Measurements from ENCODE around the gene SLC22A23.

SLC22A23 gene

GRCh38 chr6:3368685-3369084 is 88.2 kb downstream of the SLC22A23 start:
- DNase-seq (no peak), ATAC-seq (no peak)
- Mint-ChIP-seq H3K4me1 (peaks cover 11% of the 10 kb centered on the region), H3K9me3 (no peaks in the 10 kb centered on the region), H3K27me3 (no peaks in the 10 kb centered on the region), H3K4me3 (no peak overlapping the region), H3K27ac (no peak overlapping the region)

DNA sequence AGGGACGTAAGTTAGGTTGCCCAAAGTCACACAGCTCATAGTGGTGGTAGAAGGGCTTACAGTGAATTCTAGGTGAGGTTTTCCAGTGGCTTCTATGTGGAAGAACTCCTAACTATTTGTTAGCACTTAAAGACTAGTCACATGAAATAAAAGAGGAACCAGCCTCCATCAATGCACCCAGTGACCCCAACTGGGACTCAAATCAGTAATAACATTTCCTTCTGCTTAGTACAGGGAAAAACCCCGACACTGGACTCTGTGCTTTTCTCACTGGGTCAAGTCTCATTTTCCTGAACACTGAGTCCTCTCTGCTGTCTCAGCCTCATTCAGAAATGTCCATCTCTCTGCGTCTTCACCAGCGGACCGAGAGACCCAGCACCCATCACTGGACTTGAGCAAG is 89.2 kb downstream of the SLC22A23 start:
- no peak for ATAC-seq
- Mint-ChIP-seq H3K9me3 (no peaks in the 10 kb centered on the region), H3K27ac (no peak overlapping the region), H3K4me1 (peaks cover 17% of the 10 kb centered on the region), H3K4me3 (no peak overlapping the region), H3K27me3 (no peaks in the 10 kb centered on the region)
- DNase-seq: no peak

DNA sequence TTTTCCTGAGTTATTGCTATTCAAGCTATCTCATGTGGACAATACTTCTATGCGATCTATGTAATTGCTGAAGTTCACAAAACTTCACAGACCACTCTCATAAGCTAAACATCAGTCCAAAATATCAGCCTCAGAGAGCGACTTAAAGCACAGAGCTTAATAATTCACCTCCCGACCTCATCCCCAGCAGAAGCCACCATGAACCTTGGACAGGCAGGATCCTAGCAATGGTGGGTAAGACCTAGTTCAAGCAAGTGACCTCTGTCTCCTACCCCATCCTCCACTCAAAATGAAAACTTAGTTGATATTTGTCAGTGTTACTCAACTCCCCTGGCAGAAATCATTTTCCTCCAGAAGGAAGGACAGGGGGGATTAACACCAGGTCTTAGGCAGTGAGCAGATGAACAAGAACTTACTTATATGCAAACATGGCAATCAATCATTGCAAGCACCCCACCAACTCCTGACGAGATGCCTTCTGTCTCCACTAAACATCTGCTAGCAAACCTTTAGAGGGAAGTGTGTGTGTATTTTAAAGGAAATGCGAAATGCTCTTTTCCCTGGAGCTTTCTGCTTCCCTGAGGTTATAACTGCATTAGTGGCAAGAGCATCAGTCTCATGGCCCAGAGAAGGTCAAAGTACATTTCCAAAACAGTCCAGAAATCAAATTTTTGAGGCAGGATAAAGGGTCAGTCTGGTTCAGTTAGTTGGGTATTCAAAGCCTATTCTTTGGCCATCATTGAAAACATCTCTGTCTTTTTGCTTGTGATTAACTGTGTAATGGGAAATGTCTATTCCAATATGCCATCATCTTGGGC is 90.0 kb downstream of the SLC22A23 start:
- no peak for DNase-seq
- H3K27me3 Mint-ChIP-seq: no peaks in the 10 kb centered on the region
- no peaks in the 10 kb centered on the region for H3K9me3 Mint-ChIP-seq
- ATAC-seq: no peak
- peaks cover 17% of the 10 kb centered on the region for H3K4me1 Mint-ChIP-seq
- H3K4me3 Mint-ChIP-seq: no peak overlapping the region
- H3K27ac Mint-ChIP-seq: no peak overlapping the region

DNA sequence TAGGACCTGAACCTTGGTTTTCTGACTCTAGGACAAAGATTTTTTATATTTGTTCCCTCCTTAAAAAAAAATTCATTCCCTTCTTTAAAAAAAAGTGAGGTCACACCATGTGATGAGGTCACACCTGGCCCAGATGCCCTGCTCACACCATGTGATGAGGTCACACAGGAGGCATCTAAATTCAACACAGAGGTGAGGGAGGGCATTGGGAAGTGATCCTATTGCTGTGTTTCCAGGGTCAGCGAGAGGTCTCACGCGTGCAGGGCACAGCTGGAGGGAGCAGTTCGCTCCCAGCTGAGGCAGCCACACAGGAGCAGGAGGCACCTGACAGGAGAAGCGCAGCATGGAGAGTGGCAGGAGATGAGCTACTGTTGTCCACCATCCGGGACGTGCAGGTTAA is 92.5 kb downstream of the SLC22A23 start:
- peak overlapping the region in 1 of 2 donors; percentile 88 for H3K27ac Mint-ChIP-seq
- no peak for ATAC-seq
- no peaks in the 10 kb centered on the region for H3K9me3 Mint-ChIP-seq
- H3K27me3 Mint-ChIP-seq: no peaks in the 10 kb centered on the region
- no peak overlapping the region for H3K4me3 Mint-ChIP-seq
- DNase-seq: no peak
- peaks cover 6% of the 10 kb centered on the region for H3K4me1 Mint-ChIP-seq

DNA sequence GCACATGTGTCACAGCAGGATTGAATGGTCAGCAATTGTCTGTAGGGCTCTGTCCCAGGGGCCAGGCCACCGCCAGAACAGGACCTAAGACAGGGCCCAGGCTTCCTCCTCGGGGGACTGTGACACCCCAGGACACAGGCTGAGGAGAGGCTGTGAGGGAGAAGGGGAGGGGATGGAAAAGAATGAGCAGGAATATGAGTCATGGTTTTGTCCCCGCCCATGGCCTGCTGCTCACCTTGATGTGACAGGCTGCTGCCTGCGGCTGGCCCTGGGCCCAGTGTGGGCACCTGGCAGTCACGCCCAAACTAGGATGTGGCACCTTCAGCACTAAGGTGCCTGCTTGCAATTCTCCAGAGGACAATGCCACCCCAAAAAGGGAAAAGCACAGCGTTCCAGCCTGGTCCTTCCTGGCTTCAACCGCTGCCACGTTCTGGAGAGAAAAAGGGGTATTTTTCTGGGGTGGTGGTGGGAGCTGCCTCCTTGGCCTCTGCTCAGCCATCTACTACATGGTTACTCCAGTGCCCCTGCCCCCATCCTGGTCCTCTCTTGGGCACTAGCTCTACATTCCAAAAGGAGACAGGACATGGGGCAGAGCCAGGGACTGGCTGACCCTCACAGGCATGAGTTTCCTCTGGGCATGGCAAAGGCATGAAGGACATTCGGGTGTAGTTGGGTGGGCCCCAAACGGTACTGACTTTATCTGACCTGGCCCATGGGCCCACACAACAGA is 93.4 kb downstream of the SLC22A23 start:
- no peaks in the 10 kb centered on the region for H3K27me3 Mint-ChIP-seq
- ATAC-seq (peak; percentile 18), DNase-seq (no peak)
- no peak overlapping the region for H3K27ac Mint-ChIP-seq
- peaks cover 6% of the 10 kb centered on the region for H3K4me1 Mint-ChIP-seq
- H3K4me3 Mint-ChIP-seq: no peak overlapping the region
- no peaks in the 10 kb centered on the region for H3K9me3 Mint-ChIP-seq

GRCh38 chr6:3361312-3362037 is 95.4 kb downstream of the SLC22A23 start:
- ATAC-seq: no peak

DNA sequence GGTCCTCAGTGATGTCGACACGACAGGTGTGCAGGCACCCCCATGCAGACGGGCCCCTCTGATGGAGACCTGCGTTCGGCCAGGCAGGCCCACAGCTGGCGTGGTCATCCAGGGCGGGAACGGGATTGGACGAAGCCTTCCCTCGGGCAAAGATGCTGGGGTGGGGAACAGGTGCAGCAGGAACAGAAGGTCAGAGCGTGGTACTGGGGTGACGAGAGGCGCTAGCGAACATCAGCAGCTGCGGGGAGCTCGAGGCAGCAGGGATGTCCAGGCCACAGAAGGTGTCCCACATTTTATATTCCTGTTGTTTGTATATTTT is 96.2 kb downstream of the SLC22A23 start:
- no peaks in the 10 kb centered on the region for H3K9me3 Mint-ChIP-seq
- no peak overlapping the region for H3K27ac Mint-ChIP-seq
- ATAC-seq: no peak
- DNase-seq: no peak
- H3K4me3 Mint-ChIP-seq: no peak overlapping the region
- H3K4me1 Mint-ChIP-seq: peaks cover 18% of the 10 kb centered on the region
- no peaks in the 10 kb centered on the region for H3K27me3 Mint-ChIP-seq

More at GRCh38 chr6:3361312-3362037, 95.4 kb downstream of the SLC22A23 start:
- DNase-seq: no peak
- no peak overlapping the region for H3K4me3 Mint-ChIP-seq
- H3K9me3 Mint-ChIP-seq: no peaks in the 10 kb centered on the region
- peaks cover 10% of the 10 kb centered on the region for H3K4me1 Mint-ChIP-seq
- no peaks in the 10 kb centered on the region for H3K27me3 Mint-ChIP-seq
- no peak overlapping the region for H3K27ac Mint-ChIP-seq

DNA sequence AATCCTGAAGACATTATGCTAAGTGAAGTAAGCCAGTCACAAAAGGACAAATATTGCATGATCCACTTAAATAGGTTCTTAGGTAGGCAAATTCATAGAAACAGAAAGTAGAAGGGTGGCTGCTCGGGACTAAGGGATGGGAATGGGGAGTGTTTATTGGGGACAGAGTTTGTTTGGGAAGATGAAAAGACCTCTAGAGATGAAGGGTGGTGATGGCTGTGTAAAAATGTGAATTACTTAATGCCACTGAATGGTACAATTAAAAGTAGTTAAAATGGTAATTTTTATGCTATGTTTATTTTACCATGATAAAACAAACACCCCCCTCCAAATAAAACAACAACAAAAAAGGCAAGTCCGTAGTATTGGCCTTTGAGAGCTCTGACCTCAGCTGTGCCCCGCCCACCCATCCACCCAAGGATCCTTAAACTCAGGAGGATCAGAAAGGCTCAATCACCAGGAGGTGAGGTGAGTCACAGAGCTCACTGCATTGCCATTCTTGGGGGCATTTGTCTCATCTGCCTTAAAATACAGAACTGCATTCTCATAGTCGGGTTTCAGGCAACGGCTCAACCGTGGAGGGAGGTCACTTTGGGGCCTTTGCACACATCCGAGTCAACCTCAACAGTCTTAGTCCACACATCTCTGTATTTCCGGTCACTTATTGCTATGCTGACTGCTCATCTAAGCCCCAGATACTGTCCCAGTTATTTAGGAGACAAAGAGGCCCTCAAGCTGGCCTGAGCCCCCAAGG is 96.7 kb downstream of the SLC22A23 start:
- H3K27ac Mint-ChIP-seq: no peak overlapping the region
- no peaks in the 10 kb centered on the region for H3K27me3 Mint-ChIP-seq
- ATAC-seq (no peak), DNase-seq (no peak)
- H3K9me3 Mint-ChIP-seq: no peaks in the 10 kb centered on the region
- H3K4me1 Mint-ChIP-seq: peaks cover 23% of the 10 kb centered on the region
- no peak overlapping the region for H3K4me3 Mint-ChIP-seq

DNA sequence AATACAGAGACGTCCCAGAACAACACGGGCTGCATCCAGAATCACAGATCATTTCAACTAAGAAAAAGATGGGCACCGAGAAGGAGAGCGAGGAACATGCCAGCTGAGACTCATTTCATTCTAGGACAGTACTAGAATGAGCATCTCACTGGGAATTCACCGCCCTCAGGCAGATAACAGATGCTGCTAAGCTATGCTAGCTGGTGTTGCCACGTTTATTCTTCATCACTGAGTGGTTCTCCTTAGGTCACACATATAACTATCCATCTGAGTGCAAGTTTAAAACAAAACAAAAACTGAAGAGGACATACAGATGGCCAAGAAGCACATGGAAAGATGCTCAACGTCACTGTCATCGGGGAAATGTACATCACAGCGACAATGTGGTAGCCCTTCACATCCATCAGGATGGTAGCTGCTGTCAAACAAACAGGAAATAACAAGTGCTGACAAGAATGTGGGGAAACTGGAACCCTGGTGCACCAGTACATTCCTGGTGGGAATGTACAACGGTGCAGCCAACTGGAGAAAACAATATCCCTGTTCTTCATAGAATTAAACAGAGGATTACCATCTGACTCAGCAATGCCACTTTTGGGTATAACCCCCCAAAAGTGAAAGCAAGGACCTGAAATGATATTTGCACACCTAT is 97.6 kb downstream of the SLC22A23 start:
- H3K4me1 Mint-ChIP-seq: peaks cover 27% of the 10 kb centered on the region
- DNase-seq: no peak
- no peak overlapping the region for H3K27ac Mint-ChIP-seq
- no peak for ATAC-seq
- no peaks in the 10 kb centered on the region for H3K9me3 Mint-ChIP-seq
- no peaks in the 10 kb centered on the region for H3K27me3 Mint-ChIP-seq
- no peak overlapping the region for H3K4me3 Mint-ChIP-seq

GRCh38 chr6:3358413-3359100 is 98.3 kb downstream of the SLC22A23 start:
- H3K4me1 Mint-ChIP-seq: peaks cover 27% of the 10 kb centered on the region
- no peak overlapping the region for H3K27ac Mint-ChIP-seq
- no peak for DNase-seq
- no peaks in the 10 kb centered on the region for H3K27me3 Mint-ChIP-seq
- H3K4me3 Mint-ChIP-seq: no peak overlapping the region
- no peak for ATAC-seq
- no peaks in the 10 kb centered on the region for H3K9me3 Mint-ChIP-seq

DNA sequence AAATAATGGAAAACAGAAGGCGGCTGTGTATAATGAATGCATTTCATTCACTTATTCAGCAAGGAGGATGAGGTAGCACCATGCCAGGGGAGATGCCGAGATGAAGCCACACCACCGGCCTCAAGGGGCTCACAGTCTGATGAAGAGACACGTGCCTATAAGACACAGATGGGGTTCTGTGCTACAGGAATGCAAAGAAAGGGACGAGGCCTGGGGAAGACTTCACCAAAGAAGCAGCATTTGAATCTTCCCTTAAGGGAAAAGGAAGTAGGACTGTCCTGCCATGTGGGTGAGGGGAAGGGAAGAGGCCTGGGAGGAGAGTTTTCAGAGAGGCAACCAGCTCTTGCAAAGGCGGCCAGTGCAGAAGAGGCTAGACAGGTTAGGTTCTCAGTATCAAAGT is 99.2 kb downstream of the SLC22A23 start:
- H3K9me3 Mint-ChIP-seq: no peaks in the 10 kb centered on the region
- ATAC-seq (no peak), DNase-seq (no peak)
- H3K4me1 Mint-ChIP-seq: peaks cover 21% of the 10 kb centered on the region
- H3K27me3 Mint-ChIP-seq: no peaks in the 10 kb centered on the region
- no peak overlapping the region for H3K4me3 Mint-ChIP-seq
- no peak overlapping the region for H3K27ac Mint-ChIP-seq

DNA sequence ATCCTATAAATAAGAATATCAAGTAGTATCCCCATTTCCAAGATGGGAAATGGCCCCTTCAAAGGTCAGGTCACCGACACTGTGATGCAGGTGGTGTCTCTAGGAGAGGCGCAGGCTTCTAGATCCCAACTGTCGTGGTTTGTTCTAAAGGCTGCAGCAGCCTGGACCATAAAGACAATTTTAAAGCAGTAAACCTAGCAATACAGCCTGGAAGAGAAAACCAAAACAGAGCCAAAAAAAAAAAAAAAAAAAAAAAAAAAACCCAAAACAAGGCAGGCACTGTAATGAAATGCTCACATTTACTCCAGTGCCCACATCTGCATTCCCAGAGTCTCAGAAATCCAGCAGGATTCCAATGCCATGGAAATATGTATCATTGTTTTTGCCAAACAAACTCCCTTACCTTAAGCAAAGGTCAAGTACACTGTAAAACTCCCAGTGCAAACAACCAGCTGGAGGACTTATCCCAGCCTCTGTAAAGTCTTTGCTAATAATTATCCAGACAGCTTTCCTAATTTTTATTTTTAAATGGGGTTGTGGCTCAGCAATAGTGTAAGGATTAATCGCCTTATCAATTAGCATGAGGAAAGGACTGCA is 99.9 kb downstream of the SLC22A23 start:
- Mint-ChIP-seq H3K27ac (peak overlapping the region in 1 of 2 donors; percentile 55), H3K27me3 (no peaks in the 10 kb centered on the region)
- ATAC-seq: no peak

GRCh38 chr6:3356056-3356823 is 100.6 kb downstream of the SLC22A23 start:
- peak; percentile 39 to 40 for DNase-seq
- H3K27ac Mint-ChIP-seq: peak overlapping the region in 1 of 2 donors; percentile 55
- no peaks in the 10 kb centered on the region for H3K9me3 Mint-ChIP-seq
- peak overlapping the region; percentile 77 to 80 for H3K4me3 Mint-ChIP-seq
- ATAC-seq: peak; percentile 82
- no peaks in the 10 kb centered on the region for H3K27me3 Mint-ChIP-seq
- H3K4me1 Mint-ChIP-seq: peaks cover 26% of the 10 kb centered on the region

More for the DNA sequence above, 99.9 kb downstream of the SLC22A23 start:
- Mint-ChIP-seq H3K4me1 (peaks cover 21% of the 10 kb centered on the region), H3K4me3 (peak overlapping the region; percentile 77 to 80), H3K9me3 (no peaks in the 10 kb centered on the region)
- no peak for DNase-seq
